CD14-positive monocyte (primary cell): ENCODE data around the gene MAMDC2. TPM values are rescaled to one million over a fixed set of nuclear protein-coding genes. Genes with fewer than 3 reads are reported as not detected.

Source experiments
- DNase-seq, 3 donors: peaks; one replicate each; pipeline ENCODE4 v3.0.0-alpha.2; 2011 to 2022
- H2AFZ ChIP-seq: 2 replicates; pipeline ENCODE4 v1.6.0; 2012; ENCODE audit warnings: mild to moderate bottlenecking, low read depth, low read length, inconsistent platforms; ENCODE audit not compliant: insufficient read depth, poor library complexity, severe bottlenecking
- H3K27ac ChIP-seq, 2 donors: 1 replicate in 1 of 2; 2 replicates in 1 of 2; pipeline ENCODE4 v1.5.1; 2012 to 2013; ENCODE audit warnings: low read length in 2 of 2, control low read depth in 1 of 2, inconsistent platforms in 1 of 2, low read depth in 1 of 2, mild to moderate bottlenecking in 1 of 2
- H3K27me3 ChIP-seq, 2 donors: one replicate each; pipeline versions ENCODE4 v1.6.0 to v1.6.1; 2011 to 2013; ENCODE audit warnings: low read length in 2 of 2; ENCODE audit not compliant: control insufficient read depth in 2 of 2, insufficient read depth in 2 of 2
- H3K36me3 ChIP-seq, 2 donors: replicated peaks in 1 of 2; 1 replicate in 1 of 2; 2 replicates in 1 of 2; pipeline versions ENCODE4 v1.5.1 to v1.6.1; 2012 to 2013; ENCODE audit warnings: low read length in 2 of 2, control low read depth in 1 of 2, inconsistent platforms in 1 of 2, mild to moderate bottlenecking in 1 of 2; ENCODE audit not compliant: insufficient read depth in 2 of 2, control insufficient read depth in 1 of 2
- H3K4me1 ChIP-seq, 2 donors: 1 replicate in 1 of 2; 2 replicates in 1 of 2; pipeline versions ENCODE4 v1.5.1 to v1.6.1; 2012 to 2013; ENCODE audit warnings: low read length in 2 of 2, control low read depth in 1 of 2, inconsistent platforms in 1 of 2, mild to moderate bottlenecking in 1 of 2, moderate library complexity in 1 of 2; ENCODE audit not compliant: insufficient read depth in 2 of 2, control insufficient read depth in 1 of 2
- H3K4me2 ChIP-seq: replicated peaks from 2 replicates; pipeline ENCODE3; 2012; ENCODE audit warnings: low read length, moderate library complexity, mild to moderate bottlenecking; ENCODE audit not compliant: poor library complexity, severe bottlenecking; ENCODE audit errors: extremely low read depth
- H3K4me3 ChIP-seq, 3 experiments: fragments of 200-600 bp in 1 of 3; sonication (generic) in 1 of 3; replicated peaks in 1 of 3; 1 replicate in 2 of 3; 2 replicates in 1 of 3; pipeline ENCODE4 v1.5.1; 2011 to 2013; ENCODE audit warnings: low read length in 3 of 3, mild to moderate bottlenecking in 3 of 3, control low read depth in 2 of 3, low read depth in 2 of 3, inconsistent platforms in 1 of 3, moderate library complexity in 1 of 3
- H3K79me2 ChIP-seq: 2 replicates; pipeline ENCODE4 v1.6.0; 2012; ENCODE audit warnings: mild to moderate bottlenecking, control low read depth, inconsistent platforms, low read length, moderate library complexity; ENCODE audit not compliant: insufficient read depth
- H3K9ac ChIP-seq: 2 replicates; pipeline ENCODE4 v1.6.0; 2017; ENCODE audit warnings: low read length, mild to moderate bottlenecking; ENCODE audit not compliant: insufficient read depth, poor library complexity, severe bottlenecking
- H3K9me3 ChIP-seq, 2 donors: replicated peaks in 1 of 2; 1 replicate in 1 of 2; 2 replicates in 1 of 2; pipeline versions ENCODE4 v1.5.1 to v1.6.1; 2012 to 2013; ENCODE audit warnings: low read length in 2 of 2, control low read depth in 1 of 2; ENCODE audit not compliant: control insufficient read depth in 1 of 2, insufficient read depth in 1 of 2
- H4K20me1 ChIP-seq: 2 replicates; pipeline ENCODE4 v1.6.0; 2012; ENCODE audit warnings: mild to moderate bottlenecking, low read length, control low read depth, moderate library complexity; ENCODE audit not compliant: insufficient read depth
- H3K27ac Mint-ChIP-seq, 7 donors: one replicate each; pipeline ENCODE4 v1.8.0; 2020; ENCODE audit warnings: mild to moderate bottlenecking in 7 of 7, mixed read lengths in 7 of 7, moderate library complexity in 6 of 7, inconsistent platforms in 2 of 7
- H3K27me3 Mint-ChIP-seq, 3 donors: one replicate each; pipeline ENCODE4 v1.8.0; 2021 to 2022; ENCODE audit warnings: low read depth in 3 of 3, mild to moderate bottlenecking in 3 of 3, mixed read lengths in 3 of 3, moderate library complexity in 3 of 3, inconsistent platforms in 1 of 3
- H3K36me3 Mint-ChIP-seq, 2 donors: one replicate each; pipeline ENCODE4 v1.8.0; 2020; ENCODE audit warnings: mixed read lengths in 2 of 2, inconsistent platforms in 1 of 2, mild to moderate bottlenecking in 1 of 2
- H3K4me1 Mint-ChIP-seq: one replicate; pipeline ENCODE4 v1.8.0; 2020; ENCODE audit warnings: mild to moderate bottlenecking, mixed read lengths
- H3K4me3 Mint-ChIP-seq, 2 donors: one replicate each; pipeline ENCODE4 v1.8.0; 2020; ENCODE audit warnings: mild to moderate bottlenecking in 2 of 2, mixed read lengths in 2 of 2, moderate library complexity in 1 of 2
- H3K9me3 Mint-ChIP-seq, 7 donors: one replicate each; pipeline ENCODE4 v1.8.0; 2020 to 2022; ENCODE audit warnings: mixed read lengths in 7 of 7, mild to moderate bottlenecking in 6 of 7, moderate library complexity in 6 of 7, inconsistent platforms in 2 of 7
- WGBS: methylation state at CpG from one replicate; pipeline ENCODE4 v1.1.5; 2013; ENCODE audit warnings: missing lambda C conversion rate; ENCODE audit not compliant: insufficient coverage; 5-methylcytosine and 5-hydroxymethylcytosine counted together
- intact Hi-C, 2 donors: fragments of 100-400 bp; cut with micrococcal nuclease; formaldehyde crosslinking; loops; one replicate each; pipeline versions ENCODE4 v1.15.0 to v1.15.1; 2023
- polyA plus RNA-seq, 3 donors: library from polyadenylated mRNA; depleted of rRNA in 1 of 3; unstranded in 2 of 3; stranded (reverse) in 1 of 3; fragments of 300-500 nt in 2 of 3; fragments of >200 nt in 1 of 3; fragmentation: Illumina TruSeq in 2 of 3; gene quantifications; 1 replicate in 2 of 3; 2 replicates in 1 of 3; pipeline ENCODE4 v1.2.3, GENCODE V29; 2012 to 2021
- TF ChIP-seq, protein P1 (sequence below): fragments of 200-600 bp; IDR thresholded peaks from one replicate; pipeline ENCODE4 v1.8.0; 2022; ENCODE audit warnings: antibody characterized with exemption, mild to moderate bottlenecking

Gene MAMDC2
- polyA plus RNA-seq, 3 donors, result 0.05 to 0.09 TPM; not detected in 1

DNA sequence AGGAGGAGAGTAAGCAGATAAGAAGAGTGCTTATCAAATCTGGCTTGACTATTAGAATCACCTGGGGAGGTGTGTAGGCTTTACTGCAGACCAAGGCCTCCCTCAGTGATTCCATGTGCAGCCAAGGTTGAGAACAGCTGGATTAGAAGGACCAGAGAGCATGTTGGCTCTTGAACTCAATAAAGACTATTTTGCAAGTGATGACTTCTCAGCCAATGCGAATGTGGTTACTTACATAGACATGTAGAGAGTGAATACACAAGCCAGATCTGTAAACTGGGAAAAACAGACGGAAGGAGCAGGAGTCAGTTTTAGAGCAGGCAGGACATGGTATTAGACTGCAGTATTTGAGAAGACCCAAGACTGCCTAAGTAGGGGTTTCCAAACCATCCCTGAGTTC, 48.5 kb downstream of the MAMDC2 start:
- H3K36me3 Mint-ChIP-seq, result no peaks in the 10 kb centered on the region
- H2AFZ ChIP-seq, result no peak overlapping the region
- no peaks in the 10 kb centered on the region for H3K79me2 ChIP-seq
- H3K4me3 Mint-ChIP-seq, result no peak overlapping the region
- H4K20me1 ChIP-seq, result no peaks in the 10 kb centered on the region
- peaks cover 0 to 4% (median 0%) of the 10 kb centered on the region in 3 donors for H3K27me3 Mint-ChIP-seq
- H3K4me2 ChIP-seq, result no peak overlapping the region
- DNase-seq, result no peak
- no peaks in the 10 kb centered on the region for H3K4me1 ChIP-seq
- TF ChIP-seq, protein P1, sequence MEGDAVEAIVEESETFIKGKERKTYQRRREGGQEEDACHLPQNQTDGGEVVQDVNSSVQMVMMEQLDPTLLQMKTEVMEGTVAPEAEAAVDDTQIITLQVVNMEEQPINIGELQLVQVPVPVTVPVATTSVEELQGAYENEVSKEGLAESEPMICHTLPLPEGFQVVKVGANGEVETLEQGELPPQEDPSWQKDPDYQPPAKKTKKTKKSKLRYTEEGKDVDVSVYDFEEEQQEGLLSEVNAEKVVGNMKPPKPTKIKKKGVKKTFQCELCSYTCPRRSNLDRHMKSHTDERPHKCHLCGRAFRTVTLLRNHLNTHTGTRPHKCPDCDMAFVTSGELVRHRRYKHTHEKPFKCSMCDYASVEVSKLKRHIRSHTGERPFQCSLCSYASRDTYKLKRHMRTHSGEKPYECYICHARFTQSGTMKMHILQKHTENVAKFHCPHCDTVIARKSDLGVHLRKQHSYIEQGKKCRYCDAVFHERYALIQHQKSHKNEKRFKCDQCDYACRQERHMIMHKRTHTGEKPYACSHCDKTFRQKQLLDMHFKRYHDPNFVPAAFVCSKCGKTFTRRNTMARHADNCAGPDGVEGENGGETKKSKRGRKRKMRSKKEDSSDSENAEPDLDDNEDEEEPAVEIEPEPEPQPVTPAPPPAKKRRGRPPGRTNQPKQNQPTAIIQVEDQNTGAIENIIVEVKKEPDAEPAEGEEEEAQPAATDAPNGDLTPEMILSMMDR, result no peak
- H3K9me3 ChIP-seq, result no peaks in the 10 kb centered on the region
- H3K4me1 Mint-ChIP-seq, result peaks cover 3% of the 10 kb centered on the region
- peaks cover 0 to 3% (median 0%) of the 10 kb centered on the region in 7 donors for H3K9me3 Mint-ChIP-seq
- H3K9ac ChIP-seq, result no peak overlapping the region
- 93% methylated on average over 2 of the region's 2 CpGs for WGBS
- H3K27ac Mint-ChIP-seq, result no peak overlapping the region
- no peaks in the 10 kb centered on the region for H3K27me3 ChIP-seq
- intact Hi-C loops, result no loop called here
- no peak overlapping the region for H3K4me3 ChIP-seq
- H3K36me3 ChIP-seq, result no peaks in the 10 kb centered on the region
- no peak overlapping the region for H3K27ac ChIP-seq

DNA sequence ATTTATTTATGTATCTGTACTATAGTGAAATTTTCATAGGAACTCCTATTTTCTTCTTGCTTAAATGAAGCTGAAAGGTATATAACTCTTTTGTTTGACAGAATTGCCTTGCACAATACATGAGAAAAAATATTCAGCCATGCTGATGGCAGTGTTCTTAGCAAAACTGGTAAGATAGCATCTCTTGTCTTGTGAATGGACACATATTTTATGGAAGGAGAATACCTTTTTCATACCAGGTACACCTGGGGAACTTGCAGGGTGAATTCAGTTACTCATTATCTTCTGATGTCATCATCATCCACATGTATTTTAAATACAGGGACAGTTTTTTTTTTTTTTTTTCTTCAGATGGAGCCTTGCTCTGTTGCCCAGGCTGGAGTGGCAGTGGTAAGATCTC, 49.4 kb downstream of the MAMDC2 start:
- no peak overlapping the region for H3K9ac ChIP-seq
- H3K27ac ChIP-seq, result no peak overlapping the region
- intact Hi-C loops, result no loop called here
- no peaks in the 10 kb centered on the region for H3K79me2 ChIP-seq
- no peaks in the 10 kb centered on the region for H3K27me3 ChIP-seq
- Mint-ChIP-seq H3K4me1 (peaks cover 4% of the 10 kb centered on the region), H3K4me3 (no peak overlapping the region), H3K9me3 (peaks cover 0 to 3% (median 0%) of the 10 kb centered on the region in 7 donors), H3K27me3 (peaks cover 0 to 4% (median 0%) of the 10 kb centered on the region in 3 donors), H3K27ac (no peak overlapping the region), H3K36me3 (no peaks in the 10 kb centered on the region)
- no peak overlapping the region for H3K4me2 ChIP-seq
- no peak for DNase-seq
- TF ChIP-seq, protein P1, result no peak
- H3K4me1 ChIP-seq, result no peaks in the 10 kb centered on the region
- no peaks in the 10 kb centered on the region for H3K9me3 ChIP-seq
- H2AFZ ChIP-seq, result no peak overlapping the region
- H3K4me3 ChIP-seq, result no peak overlapping the region
- no peaks in the 10 kb centered on the region for H3K36me3 ChIP-seq
- no peaks in the 10 kb centered on the region for H4K20me1 ChIP-seq
